ENCODE measurements around the gene AKT2. TPM values are rescaled to one million over a fixed set of nuclear protein-coding genes. Genes with fewer than 3 reads are reported as not detected.

The AKT2 gene
- total and polyA plus RNA-seq, 2 donors from 2014 or later = 75.0 to 154 TPM

DNA sequence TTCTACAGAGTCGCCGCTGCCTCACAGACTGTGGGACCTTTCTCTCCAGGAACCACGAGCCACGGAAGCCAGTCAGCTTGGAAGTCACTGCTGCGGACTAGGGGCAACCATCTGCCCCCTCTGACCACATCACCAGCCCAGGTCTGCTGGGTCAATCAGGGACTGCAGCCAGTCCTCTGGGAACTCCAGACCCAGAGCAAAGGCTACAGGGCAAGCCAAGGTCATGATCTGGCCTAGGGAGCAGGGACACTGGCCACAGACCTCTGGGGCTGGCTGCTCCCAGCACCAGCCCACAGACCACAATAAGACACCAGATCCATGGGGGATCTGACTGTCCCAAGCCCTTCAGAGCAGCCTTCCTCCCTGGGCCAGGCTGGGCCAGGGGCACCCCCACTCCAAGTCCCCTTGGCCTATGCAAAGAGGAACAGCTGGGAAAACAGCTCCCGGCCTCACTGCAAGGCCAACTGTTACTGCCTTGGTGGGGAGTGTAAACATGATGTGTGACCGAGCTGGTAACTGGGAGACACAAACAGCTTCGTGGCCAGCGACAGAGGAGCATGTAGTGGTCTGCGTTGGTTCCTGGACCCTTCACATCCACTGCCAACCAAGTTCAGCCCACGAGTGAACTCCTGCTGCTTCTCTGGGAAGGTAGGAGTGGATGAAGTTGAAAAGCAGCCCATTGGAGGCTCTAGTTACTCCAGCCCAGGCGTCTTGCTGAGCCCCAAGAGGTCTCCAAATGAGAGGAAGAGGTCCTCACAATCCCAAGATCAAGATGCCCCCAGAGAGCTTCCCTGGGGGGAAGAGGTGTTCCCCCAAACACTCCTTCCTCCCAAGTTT, 1.5 kb downstream of the AKT2 start:
- Histone ChIP-seq H3K4me3 (ENCODE audit: low read length in 3 of 3) (peak overlapping the region; percentile 84 to 91 (median 87)), H3K4me1 (ENCODE audit: control insufficient read depth in 2 of 3, insufficient read depth in 2 of 3, low read depth in 1 of 3, low read length in 3 of 3) (peaks cover 9 to 51% (median 49%) of the 10 kb centered on the region in 3 donors), H3K27ac (ENCODE audit: low read depth in 2 of 2, low read length in 2 of 2) (peak overlapping the region; percentile 94 to 95), H3K9ac (ENCODE audit: low read length in 3 of 3) (peak overlapping the region; percentile 90 to 98 (median 95)), H3K27me3 (ENCODE audit: control insufficient read depth, insufficient read depth, low read length) (no peaks in the 10 kb centered on the region), H3K36me3 (ENCODE audit: control insufficient read depth in 2 of 3, insufficient read depth in 3 of 3, low read length in 3 of 3) (no peaks in the 10 kb centered on the region), H3K9me3 (ENCODE audit: control insufficient read depth in 2 of 3, insufficient read depth in 1 of 3, low read length in 3 of 3) (no peaks in the 10 kb centered on the region)
- TF ChIP-seq, protein P1, sequence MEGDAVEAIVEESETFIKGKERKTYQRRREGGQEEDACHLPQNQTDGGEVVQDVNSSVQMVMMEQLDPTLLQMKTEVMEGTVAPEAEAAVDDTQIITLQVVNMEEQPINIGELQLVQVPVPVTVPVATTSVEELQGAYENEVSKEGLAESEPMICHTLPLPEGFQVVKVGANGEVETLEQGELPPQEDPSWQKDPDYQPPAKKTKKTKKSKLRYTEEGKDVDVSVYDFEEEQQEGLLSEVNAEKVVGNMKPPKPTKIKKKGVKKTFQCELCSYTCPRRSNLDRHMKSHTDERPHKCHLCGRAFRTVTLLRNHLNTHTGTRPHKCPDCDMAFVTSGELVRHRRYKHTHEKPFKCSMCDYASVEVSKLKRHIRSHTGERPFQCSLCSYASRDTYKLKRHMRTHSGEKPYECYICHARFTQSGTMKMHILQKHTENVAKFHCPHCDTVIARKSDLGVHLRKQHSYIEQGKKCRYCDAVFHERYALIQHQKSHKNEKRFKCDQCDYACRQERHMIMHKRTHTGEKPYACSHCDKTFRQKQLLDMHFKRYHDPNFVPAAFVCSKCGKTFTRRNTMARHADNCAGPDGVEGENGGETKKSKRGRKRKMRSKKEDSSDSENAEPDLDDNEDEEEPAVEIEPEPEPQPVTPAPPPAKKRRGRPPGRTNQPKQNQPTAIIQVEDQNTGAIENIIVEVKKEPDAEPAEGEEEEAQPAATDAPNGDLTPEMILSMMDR (IDR thresholded peaks at IDR 0.05; ENCODE audit: borderline replicate concordance, extremely low read depth, insufficient read depth) = no peak
- FAIRE-seq (no peak), DNase-seq (peak in 3 of 5 donors; percentile 40 to 80 (median 64))
- intact Hi-C loops (cut with DNase I) = no loop called here

DNA sequence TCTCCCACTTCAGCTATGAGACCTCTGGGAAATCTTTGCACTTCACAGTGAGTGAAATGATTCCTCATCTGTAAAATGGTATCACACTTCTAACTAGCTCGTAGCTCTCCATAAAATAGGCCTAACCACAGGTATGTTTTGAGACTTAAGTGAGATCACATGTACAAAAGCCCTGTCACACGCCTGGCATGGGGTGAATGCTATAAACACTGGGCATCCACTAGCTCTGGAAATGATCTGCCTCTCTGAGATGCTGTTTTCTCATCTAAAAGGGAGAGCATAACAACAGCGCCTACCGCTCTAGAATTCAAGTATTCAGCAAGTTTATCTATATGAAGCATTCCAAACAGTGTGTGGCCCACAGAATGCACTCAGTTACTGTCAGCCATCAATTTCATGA, 2.2 kb downstream of the AKT2 start:
- intact Hi-C loops (cut with DNase I) = no loop called here
- Histone ChIP-seq H3K27ac (ENCODE audit: low read depth in 2 of 2, low read length in 2 of 2) (peak overlapping the region in 1 of 2 donors; percentile 94), H3K9ac (ENCODE audit: low read length in 3 of 3) (peak overlapping the region in 1 of 3 donors; percentile 95)

DNA sequence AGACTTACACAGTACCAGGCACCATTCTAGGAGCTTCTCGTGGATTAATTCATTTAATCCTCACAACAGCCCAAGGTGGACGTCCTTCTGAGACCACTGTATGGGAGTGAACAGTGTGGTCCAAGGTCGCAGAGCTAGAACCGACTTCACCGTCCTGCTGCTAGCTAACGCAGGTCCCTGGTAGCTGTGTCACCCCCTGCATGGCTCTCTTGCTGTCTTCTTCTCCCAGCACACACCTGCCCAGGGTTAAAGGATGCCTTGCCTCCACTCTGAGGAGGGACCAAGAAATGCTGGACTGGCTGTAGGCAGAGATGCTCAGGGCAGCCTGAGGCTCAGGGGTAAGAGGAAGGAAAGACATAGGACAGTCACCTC, 3.0 kb downstream of the AKT2 start:
- Histone ChIP-seq H3K27ac (ENCODE audit: low read depth in 2 of 2, low read length in 2 of 2) (no peak overlapping the region), H3K9me3 (ENCODE audit: control insufficient read depth in 2 of 3, insufficient read depth in 1 of 3, low read length in 3 of 3) (no peaks in the 10 kb centered on the region), H3K4me3 (ENCODE audit: low read length in 3 of 3) (no peak overlapping the region), H3K36me3 (ENCODE audit: control insufficient read depth in 2 of 3, insufficient read depth in 3 of 3, low read length in 3 of 3) (no peaks in the 10 kb centered on the region), H3K4me1 (ENCODE audit: control insufficient read depth in 2 of 3, insufficient read depth in 2 of 3, low read depth in 1 of 3, low read length in 3 of 3) (peaks cover 9 to 61% (median 58%) of the 10 kb centered on the region in 3 donors), H3K27me3 (ENCODE audit: control insufficient read depth, insufficient read depth, low read length) (no peaks in the 10 kb centered on the region), H3K9ac (ENCODE audit: low read length in 3 of 3) (peak overlapping the region in 1 of 3 donors; percentile 49)
- FAIRE-seq (no peak), DNase-seq (no peak)
- TF ChIP-seq, protein P1 (IDR thresholded peaks at IDR 0.05; ENCODE audit: borderline replicate concordance, extremely low read depth, insufficient read depth) = no peak
- intact Hi-C loops (cut with DNase I) = no loop called here

More for the DNA sequence above, 2.2 kb downstream of the AKT2 start:
- TF ChIP-seq, protein P1 (IDR thresholded peaks at IDR 0.05; ENCODE audit: borderline replicate concordance, extremely low read depth, insufficient read depth) = no peak
- H3K4me1 ChIP-seq (ENCODE audit: control insufficient read depth in 2 of 3, insufficient read depth in 2 of 3, low read depth in 1 of 3, low read length in 3 of 3) = peaks cover 9 to 58% (median 55%) of the 10 kb centered on the region in 3 donors
- no peaks in the 10 kb centered on the region for H3K9me3 ChIP-seq (ENCODE audit: control insufficient read depth in 2 of 3, insufficient read depth in 1 of 3, low read length in 3 of 3)
- no peak for DNase-seq
- H3K27me3 ChIP-seq (ENCODE audit: control insufficient read depth, insufficient read depth, low read length) = no peaks in the 10 kb centered on the region
- no peak for FAIRE-seq
- H3K36me3 ChIP-seq (ENCODE audit: control insufficient read depth in 2 of 3, insufficient read depth in 3 of 3, low read length in 3 of 3) = no peaks in the 10 kb centered on the region
- H3K4me3 ChIP-seq (ENCODE audit: low read length in 3 of 3) = peak overlapping the region in 1 of 3 donors; percentile 91
